Measurements from ENCODE around the gene KLHL7.
"Not testable (repeated sequence)": the region's sequence is repeated elsewhere in the genome, so short reads cannot be mapped to it uniquely, and the experiment has no call there.

Gene KLHL7

GRCh38 chr7:23185980-23186379 lies 80.4 kb downstream of the KLHL7 start:
- no peak overlapping the region for H3K4me3 ChIP-seq (ENCODE audit: low read depth, low read length)
- TF ChIP-seq, protein P1, sequence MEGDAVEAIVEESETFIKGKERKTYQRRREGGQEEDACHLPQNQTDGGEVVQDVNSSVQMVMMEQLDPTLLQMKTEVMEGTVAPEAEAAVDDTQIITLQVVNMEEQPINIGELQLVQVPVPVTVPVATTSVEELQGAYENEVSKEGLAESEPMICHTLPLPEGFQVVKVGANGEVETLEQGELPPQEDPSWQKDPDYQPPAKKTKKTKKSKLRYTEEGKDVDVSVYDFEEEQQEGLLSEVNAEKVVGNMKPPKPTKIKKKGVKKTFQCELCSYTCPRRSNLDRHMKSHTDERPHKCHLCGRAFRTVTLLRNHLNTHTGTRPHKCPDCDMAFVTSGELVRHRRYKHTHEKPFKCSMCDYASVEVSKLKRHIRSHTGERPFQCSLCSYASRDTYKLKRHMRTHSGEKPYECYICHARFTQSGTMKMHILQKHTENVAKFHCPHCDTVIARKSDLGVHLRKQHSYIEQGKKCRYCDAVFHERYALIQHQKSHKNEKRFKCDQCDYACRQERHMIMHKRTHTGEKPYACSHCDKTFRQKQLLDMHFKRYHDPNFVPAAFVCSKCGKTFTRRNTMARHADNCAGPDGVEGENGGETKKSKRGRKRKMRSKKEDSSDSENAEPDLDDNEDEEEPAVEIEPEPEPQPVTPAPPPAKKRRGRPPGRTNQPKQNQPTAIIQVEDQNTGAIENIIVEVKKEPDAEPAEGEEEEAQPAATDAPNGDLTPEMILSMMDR (IDR thresholded peaks at IDR 0.05; ENCODE audit: low read depth, low read length, missing control alignments): no peak
- no peak for DNase-seq (ENCODE audit: low read depth)

DNA sequence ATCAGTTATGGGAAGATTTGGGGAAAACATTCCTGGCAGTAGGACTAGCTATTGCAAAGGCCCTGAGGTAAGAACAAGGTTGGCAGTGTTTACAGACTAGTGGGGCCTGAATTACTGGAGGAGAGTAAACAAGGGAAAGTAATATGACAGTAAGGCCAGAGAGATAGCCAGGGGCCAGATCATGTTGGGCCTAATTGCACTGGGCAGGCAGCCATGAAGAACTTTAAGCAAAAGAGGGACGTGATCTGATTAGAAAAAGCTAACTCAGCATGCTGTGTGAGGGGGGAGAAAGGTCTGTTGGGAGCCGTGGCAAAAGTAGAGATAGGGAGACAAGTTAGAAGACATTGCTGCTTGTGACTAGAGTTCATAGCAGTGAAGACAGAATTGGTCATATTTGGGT lies 85.4 kb downstream of the KLHL7 start:
- H3K4me3 ChIP-seq (ENCODE audit: low read depth, low read length): no peak overlapping the region
- TF ChIP-seq, protein P1 (IDR thresholded peaks at IDR 0.05; ENCODE audit: low read depth, low read length, missing control alignments): no peak
- DNase-seq (ENCODE audit: low read depth): no peak

DNA sequence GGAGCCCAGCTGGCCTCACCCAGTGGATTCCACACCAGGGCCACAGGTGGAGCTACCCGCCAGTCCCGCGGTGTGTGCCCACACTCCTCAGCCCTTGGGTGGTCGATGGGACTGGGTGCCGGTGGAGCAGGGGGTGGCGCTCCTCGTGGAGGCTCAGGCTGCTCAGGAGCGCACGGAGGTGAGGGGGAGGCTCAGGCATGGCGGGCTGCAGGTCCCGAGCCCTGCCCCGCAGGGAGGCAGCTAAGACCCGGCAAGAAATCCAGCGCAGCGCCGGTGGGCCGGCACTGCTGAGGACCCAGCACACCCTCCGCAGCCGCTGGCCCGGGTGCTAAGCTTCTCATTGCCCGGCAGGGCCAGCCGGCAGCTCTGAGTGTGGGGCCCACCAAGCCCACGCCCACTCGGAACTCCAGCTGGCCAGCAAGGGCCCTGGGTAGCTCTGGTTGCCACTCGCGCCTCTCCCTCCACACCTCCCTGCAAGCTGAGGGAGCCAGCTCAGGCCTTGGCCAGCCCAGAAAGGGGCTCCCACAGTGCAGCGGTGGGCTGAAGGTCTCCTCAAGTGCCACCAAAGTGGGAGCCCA lies 88.2 kb downstream of the KLHL7 start:
- DNase-seq (ENCODE audit: low read depth); H3K4me3 ChIP-seq (ENCODE audit: low read depth, low read length): not testable (repeated sequence)

DNA sequence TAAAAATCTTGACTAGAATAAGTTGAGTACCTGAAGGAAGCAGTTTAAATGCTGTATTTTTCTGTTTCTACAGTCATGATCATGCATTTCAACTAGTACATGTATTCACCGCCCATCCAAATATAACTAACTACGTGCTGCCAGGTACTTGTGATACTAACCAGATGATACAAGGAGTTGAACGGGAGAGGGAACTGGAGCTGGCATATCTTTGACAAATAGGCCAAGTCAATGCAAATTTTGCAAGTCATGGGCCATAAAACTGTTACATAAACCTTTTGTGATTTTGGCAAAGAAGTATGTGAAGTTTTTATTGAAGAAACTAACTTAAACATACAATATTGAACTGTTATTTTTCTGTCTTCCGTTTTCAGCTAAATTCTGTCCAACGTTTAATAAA lies 90.7 kb downstream of the KLHL7 start:
- TF ChIP-seq, protein P1 (IDR thresholded peaks at IDR 0.05; ENCODE audit: low read depth, low read length, missing control alignments): no peak
- no peak overlapping the region for H3K4me3 ChIP-seq (ENCODE audit: low read depth, low read length)
- DNase-seq (ENCODE audit: low read depth): no peak

DNA sequence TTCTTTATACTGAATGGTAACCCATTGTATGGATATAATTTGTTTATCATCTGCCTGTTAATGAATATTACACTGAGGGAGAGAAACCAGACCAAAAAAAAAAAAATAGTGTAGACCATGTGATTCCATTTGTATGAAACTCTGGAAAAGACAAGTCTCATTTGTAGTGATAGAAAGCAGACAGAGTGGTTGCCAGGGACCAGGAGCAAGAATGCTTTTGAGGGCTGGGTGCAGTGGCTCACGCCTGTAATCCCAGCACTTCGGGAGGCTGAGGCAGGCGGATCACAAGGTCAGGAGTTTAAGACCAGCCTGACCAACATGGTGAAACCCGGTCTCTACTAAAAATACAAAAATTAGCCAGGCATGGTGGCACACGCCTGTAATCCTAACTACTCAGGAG lies 92.2 kb downstream of the KLHL7 start:
- DNase-seq (ENCODE audit: low read depth); H3K4me3 ChIP-seq (ENCODE audit: low read depth, low read length): not testable (repeated sequence)

DNA sequence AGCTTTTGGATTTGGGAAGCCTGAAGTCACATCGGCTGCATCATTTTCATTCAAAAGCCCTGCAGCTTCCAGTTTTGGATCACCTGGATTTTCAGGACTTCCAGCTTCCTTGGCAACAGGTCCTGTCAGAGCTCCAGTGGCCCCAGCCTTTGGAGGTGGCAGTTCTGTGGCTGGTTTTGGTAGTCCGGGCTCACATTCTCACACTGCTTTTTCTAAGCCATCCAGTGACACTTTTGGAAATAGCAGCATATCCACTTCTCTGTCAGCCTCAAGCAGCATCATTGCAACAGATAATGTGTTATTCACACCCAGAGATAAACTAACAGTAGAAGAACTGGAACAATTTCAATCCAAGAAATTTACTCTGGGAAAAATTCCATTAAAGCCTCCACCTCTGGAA lies 94.7 kb downstream of the KLHL7 start:
- TF ChIP-seq, protein P1 (IDR thresholded peaks at IDR 0.05; ENCODE audit: low read depth, low read length, missing control alignments): no peak
- DNase-seq (ENCODE audit: low read depth): no peak
- H3K4me3 ChIP-seq (ENCODE audit: low read depth, low read length): no peak overlapping the region

- H3K4me3 ChIP-seq (ENCODE audit: low read depth, low read length): no peak overlapping the region
- TF ChIP-seq, protein P1 (IDR thresholded peaks at IDR 0.05; ENCODE audit: low read depth, low read length, missing control alignments): no peak
These were observed 98.7 kb downstream of the KLHL7 start for GRCh38 chr7:23204241-23204640.

DNA sequence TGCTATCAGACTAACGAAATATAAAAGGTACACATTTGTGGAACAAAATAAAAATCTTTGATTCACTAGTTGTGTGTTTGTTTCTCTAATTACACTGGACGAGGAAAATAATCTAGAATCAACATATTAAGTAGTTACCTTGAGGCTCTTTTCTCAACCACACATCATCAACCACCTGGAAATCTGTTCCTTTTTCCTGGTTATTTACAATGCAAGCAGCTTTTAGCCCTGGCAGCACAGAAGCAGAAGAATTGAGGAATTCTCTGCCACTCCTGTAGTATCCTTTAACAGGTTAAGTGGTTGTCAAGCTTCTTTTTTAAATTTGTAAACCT lies 100.0 kb downstream of the KLHL7 start:
- no peak for DNase-seq (ENCODE audit: low read depth)
- TF ChIP-seq, protein P1 (IDR thresholded peaks at IDR 0.05; ENCODE audit: low read depth, low read length, missing control alignments): no peak
- H3K4me3 ChIP-seq (ENCODE audit: low read depth, low read length): no peak overlapping the region

More at GRCh38 chr7:23204241-23204640, 98.7 kb downstream of the KLHL7 start:
- no peak for DNase-seq (ENCODE audit: low read depth)

All from GM12864 (cell line).